AG10803 (cell line): ENCODE measurements around the gene CLDN17.

ENCODE experiments used
- DNase-seq: peaks from one replicate; pipeline ENCODE4 v3.0.0; 2010; ENCODE audit warnings: low read depth
- H3K4me3 ChIP-seq: 2 replicates; pipeline ENCODE4 v1.5.1; 2011; ENCODE audit warnings: mild to moderate bottlenecking, low read length, control low read depth
- CTCF ChIP-seq: conservative IDR thresholded peaks from 2 replicates; pipeline ENCODE4 v1.5.1; 2011; ENCODE audit warnings: mild to moderate bottlenecking, low read length, control low read depth, inconsistent platforms

Gene CLDN17

GRCh38 chr21:30126576-30126975, 40.0 kb downstream of the CLDN17 start:
- no peak for DNase-seq
- TF ChIP-seq CTCF, result no peak
- H3K4me3 ChIP-seq, result no peak overlapping the region

GRCh38 chr21:30117631-30118030, 49.0 kb downstream of the CLDN17 start:
- no peak for DNase-seq
- H3K4me3 ChIP-seq, result no peak overlapping the region
- no peak for TF ChIP-seq CTCF

- no peak for DNase-seq
- no peak overlapping the region for H3K4me3 ChIP-seq
- TF ChIP-seq CTCF, result no peak
Observed at GRCh38 chr21:30116479-30116878, 50.1 kb downstream of the CLDN17 start.
